SK-N-SH (cell line): ENCODE results near the gene WNT5A.

Experiments used
- CTCF ChIP-seq: fragments of 200-600 bp; sonication (generic); IDR thresholded peaks from 2 replicates; pipeline ENCODE4 v1.6.1; 2017; ENCODE audit warnings: antibody characterized with exemption, mild to moderate bottlenecking, moderate library complexity
- EP300 ChIP-seq, 2 experiments: IDR thresholded peaks; 2 replicates each; pipeline versions ENCODE4 v1.4.0 to v1.6.1; 2012; ENCODE audit warnings: borderline replicate concordance in 1 of 2, low read depth in 1 of 2, low read length in 1 of 2
- POLR2AphosphoS5 ChIP-seq: IDR thresholded peaks from 2 replicates; pipeline ENCODE4 v1.6.1; 2012; ENCODE audit warnings: low read depth, low read length
- RCOR1 ChIP-seq: fragments of 150-350 bp; IDR thresholded peaks from 2 replicates; pipeline ENCODE4 v1.6.1; 2017; ENCODE audit warnings: antibody characterized with exemption, low read length
- REST ChIP-seq: IDR thresholded peaks from 2 replicates; pipeline ENCODE4 v1.6.1; 2012; ENCODE audit warnings: mild to moderate bottlenecking, low read depth, low read length, moderate library complexity
- RXRA ChIP-seq: IDR thresholded peaks from 2 replicates; pipeline ENCODE4 v1.4.0; 2012; ENCODE audit warnings: low read depth, mild to moderate bottlenecking, borderline replicate concordance
- SMC3 ChIP-seq: IDR thresholded peaks from 2 replicates; pipeline ENCODE4 v1.6.1; 2012; ENCODE audit warnings: low read depth, low read length, improper control_type of control experiment

- TF ChIP-seq POLR2AphosphoS5 (no peak), CTCF (no peak), RCOR1 (no peak), REST (no peak), SMC3 (no peak), RXRA (no peak), EP300 (IDR thresholded peaks at IDR 0.05; ENCODE audit: borderline replicate concordance in 1 of 2, low read depth in 1 of 2, low read length in 1 of 2) (no peak)
Measured at GRCh38 chr3:55497250-55497649, 10.1 kb upstream of the WNT5A start.
